ENCODE data around the gene ZNF836. TPM values are rescaled to one million over a fixed set of nuclear protein-coding genes. Genes with fewer than 3 reads are reported as not detected.

The ZNF836 gene
- total and polyA plus RNA-seq, 7 donors, result 1.3 to 6.4 (median 3.8) TPM

- Histone ChIP-seq H3K27me3 (ENCODE audit: insufficient read depth in 3 of 3, low read length in 2 of 3) (no peaks in the 10 kb centered on the region), H3K36me3 (ENCODE audit: insufficient read depth in 1 of 2, low read depth in 1 of 2) (peaks cover 2 to 23% of the 10 kb centered on the region in 2 donors), H3K4me1 (peaks cover 57% of the 10 kb centered on the region), H3K9me3 (no peaks in the 10 kb centered on the region), H3K4me3 (peak overlapping the region; percentile 97), H3K27ac (peak overlapping the region; percentile 98)
- intact Hi-C loops (cut with DNase I), result loop anchor here in 1 of 2 donors (1.0 kb wide), 1 partner anchor 9 kb away; no protein-coding TSS in a partner anchor
- 2 to 3% (median 3%) methylated on average over 40 of the region's 40 CpGs for WGBS, 3 donors
- ATAC-seq (peak in 1 of 4 donors; percentile 18), DNase-seq (peak; percentile 39 to 74)
- TF ChIP-seq, protein P1, sequence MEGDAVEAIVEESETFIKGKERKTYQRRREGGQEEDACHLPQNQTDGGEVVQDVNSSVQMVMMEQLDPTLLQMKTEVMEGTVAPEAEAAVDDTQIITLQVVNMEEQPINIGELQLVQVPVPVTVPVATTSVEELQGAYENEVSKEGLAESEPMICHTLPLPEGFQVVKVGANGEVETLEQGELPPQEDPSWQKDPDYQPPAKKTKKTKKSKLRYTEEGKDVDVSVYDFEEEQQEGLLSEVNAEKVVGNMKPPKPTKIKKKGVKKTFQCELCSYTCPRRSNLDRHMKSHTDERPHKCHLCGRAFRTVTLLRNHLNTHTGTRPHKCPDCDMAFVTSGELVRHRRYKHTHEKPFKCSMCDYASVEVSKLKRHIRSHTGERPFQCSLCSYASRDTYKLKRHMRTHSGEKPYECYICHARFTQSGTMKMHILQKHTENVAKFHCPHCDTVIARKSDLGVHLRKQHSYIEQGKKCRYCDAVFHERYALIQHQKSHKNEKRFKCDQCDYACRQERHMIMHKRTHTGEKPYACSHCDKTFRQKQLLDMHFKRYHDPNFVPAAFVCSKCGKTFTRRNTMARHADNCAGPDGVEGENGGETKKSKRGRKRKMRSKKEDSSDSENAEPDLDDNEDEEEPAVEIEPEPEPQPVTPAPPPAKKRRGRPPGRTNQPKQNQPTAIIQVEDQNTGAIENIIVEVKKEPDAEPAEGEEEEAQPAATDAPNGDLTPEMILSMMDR (IDR thresholded peaks at IDR 0.05), result no peak
These were observed 19.3 kb upstream of the ZNF836 start for GRCh38 chr19:52190487-52191293.

DNA sequence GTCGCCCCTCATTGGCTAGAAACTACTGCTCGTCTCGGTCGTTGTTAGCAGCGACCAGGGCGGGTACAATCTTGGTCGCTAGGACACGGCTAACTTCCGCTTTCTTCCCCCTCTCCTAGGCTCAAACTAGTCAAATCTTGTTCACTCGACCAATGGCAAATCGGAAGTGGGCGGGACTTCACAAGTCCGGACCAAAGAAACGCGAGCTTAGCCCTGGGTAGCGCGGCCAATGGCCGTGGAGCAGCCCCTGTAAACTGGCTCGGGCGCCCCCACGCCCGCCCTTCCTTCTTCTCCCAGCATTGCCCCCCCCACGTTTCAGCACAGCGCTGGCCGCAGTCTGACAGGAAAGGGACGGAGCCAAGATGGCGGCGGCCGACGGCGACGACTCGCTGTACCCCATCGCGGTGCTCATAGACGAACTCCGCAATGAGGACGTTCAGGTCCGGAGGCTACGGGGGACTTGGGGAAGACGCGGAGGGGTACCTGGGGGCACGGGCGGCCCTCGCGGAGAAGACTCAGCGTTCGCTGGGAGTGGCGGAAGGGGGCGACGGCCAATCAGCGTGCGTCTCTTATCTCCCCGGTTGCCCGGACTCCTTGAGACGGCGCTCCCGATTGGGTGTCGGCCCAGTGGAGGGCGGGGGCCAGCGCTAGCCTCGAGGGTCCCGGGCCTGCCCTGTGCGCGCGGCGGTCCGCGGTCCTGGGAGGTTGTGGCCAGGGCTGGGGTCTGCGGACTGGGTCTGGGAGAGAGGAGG lies 18.5 kb upstream of the ZNF836 start, which contains the start of gene PPP2R1A:
Gene PPP2R1A (plus strand): TSS at position 318 of the 752 bp plus-strand sequence. CDS start 45 bp downstream, at position 363.
- peak within 1 kb of the TSS; percentile 98 for H3K27ac ChIP-seq
- intact Hi-C loops (cut with DNase I), result loop anchor here (1.0 to 10.0 kb wide), 3 partner anchors 9 to 48 kb away; no protein-coding TSS in a partner anchor
- DNase-seq (peak; percentile 100), ATAC-seq (peak; percentile 87 to 93 (median 90))
- TF ChIP-seq, protein P1 (IDR thresholded peaks at IDR 0.05), result no peak
- H3K27me3 ChIP-seq (ENCODE audit: insufficient read depth in 3 of 3, low read length in 2 of 3), result no peaks in the 10 kb centered on the region
- peak within 1 kb of the TSS; percentile 97 for H3K4me3 ChIP-seq
- WGBS, 3 donors, result 0% methylated on average over 58 to 70 of the region's 70 CpGs
- no peaks in the 10 kb centered on the region for H3K9me3 ChIP-seq
- peaks cover 2 to 16% of the 10 kb centered on the region in 2 donors for H3K36me3 ChIP-seq (ENCODE audit: insufficient read depth in 1 of 2, low read depth in 1 of 2)
- H3K4me1 ChIP-seq, result peaks cover 49% of the 10 kb centered on the region

GRCh38 chr19:52188822-52189734 lies 17.7 kb upstream of the ZNF836 start:
- H3K4me1 ChIP-seq, result peaks cover 41% of the 10 kb centered on the region
- intact Hi-C loops (cut with DNase I), result loop anchor here (5.0 to 10.0 kb wide), 2 partner anchors 46 to 47 kb away; no protein-coding TSS in a partner anchor

More at GRCh38 chr19:52188822-52189734, 17.7 kb upstream of the ZNF836 start:
- Histone ChIP-seq H3K27ac (peak overlapping the region; percentile 91), H3K4me3 (peak overlapping the region; percentile 73), H3K9me3 (no peaks in the 10 kb centered on the region), H3K27me3 (ENCODE audit: insufficient read depth in 3 of 3, low read length in 2 of 3) (no peaks in the 10 kb centered on the region), H3K36me3 (ENCODE audit: insufficient read depth in 1 of 2, low read depth in 1 of 2) (peaks cover 2 to 16% of the 10 kb centered on the region in 2 donors)
- TF ChIP-seq, protein P1 (IDR thresholded peaks at IDR 0.05), result no peak
- peak; percentile 23 to 53 (median 39) for ATAC-seq
- WGBS, 3 donors, result 1% methylated on average over 32 of the region's 32 CpGs
- peak; percentile 79 to 93 for DNase-seq
